ENCODE measurements around the gene PITPNC1.
"Not testable (repeated sequence)": the region's sequence is repeated elsewhere in the genome, so short reads cannot be mapped to it uniquely, and the experiment has no call there.

The PITPNC1 gene

GRCh38 chr17:67509390-67510287 lies 132.6 kb downstream of the PITPNC1 start:
- DNase-seq (ENCODE audit: low read depth in 2 of 2, low spot score in 1 of 2) = no peak

GRCh38 chr17:67511012-67511411 lies 133.9 kb downstream of the PITPNC1 start:
- no peak for DNase-seq (ENCODE audit: low read depth in 2 of 2, low spot score in 1 of 2)

- DNase-seq (ENCODE audit: low read depth in 2 of 2, low spot score in 1 of 2) = no peak
Observed at GRCh38 chr17:67511804-67512203, 134.7 kb downstream of the PITPNC1 start.

- no peak for DNase-seq (ENCODE audit: low read depth in 2 of 2, low spot score in 1 of 2)
Observed at GRCh38 chr17:67514998-67515397, 137.9 kb downstream of the PITPNC1 start.

- DNase-seq (ENCODE audit: low read depth in 2 of 2, low spot score in 1 of 2) = no peak
Observed at GRCh38 chr17:67515490-67516083, 138.5 kb downstream of the PITPNC1 start.

GRCh38 chr17:67516571-67516970 lies 139.5 kb downstream of the PITPNC1 start:
- not testable (repeated sequence) for DNase-seq (ENCODE audit: low read depth in 2 of 2, low spot score in 1 of 2)

GRCh38 chr17:67517325-67517724 lies 140.2 kb downstream of the PITPNC1 start:
- no peak for DNase-seq (ENCODE audit: low read depth in 2 of 2, low spot score in 1 of 2)

GRCh38 chr17:67518876-67519275 lies 141.8 kb downstream of the PITPNC1 start:
- DNase-seq (ENCODE audit: low read depth in 2 of 2, low spot score in 1 of 2) = no peak

- DNase-seq (ENCODE audit: low read depth in 2 of 2, low spot score in 1 of 2) = no peak
Observed at GRCh38 chr17:67519801-67520251, 142.7 kb downstream of the PITPNC1 start.

GRCh38 chr17:67520252-67520906 lies 143.3 kb downstream of the PITPNC1 start:
- DNase-seq (ENCODE audit: low read depth in 2 of 2, low spot score in 1 of 2) = no peak

GRCh38 chr17:67520916-67521774 lies 144.1 kb downstream of the PITPNC1 start:
- DNase-seq (ENCODE audit: low read depth in 2 of 2, low spot score in 1 of 2) = no peak

- no peak for DNase-seq (ENCODE audit: low read depth in 2 of 2, low spot score in 1 of 2)
Observed at GRCh38 chr17:67521775-67522069, 144.6 kb downstream of the PITPNC1 start.

GRCh38 chr17:67523101-67523500 lies 146.0 kb downstream of the PITPNC1 start:
- DNase-seq (ENCODE audit: low read depth in 2 of 2, low spot score in 1 of 2) = no peak

- DNase-seq (ENCODE audit: low read depth in 2 of 2, low spot score in 1 of 2) = no peak
Observed at GRCh38 chr17:67525239-67526135, 148.4 kb downstream of the PITPNC1 start.

GRCh38 chr17:67526700-67527099 lies 149.6 kb downstream of the PITPNC1 start:
- no peak for DNase-seq (ENCODE audit: low read depth in 2 of 2, low spot score in 1 of 2)

GRCh38 chr17:67528751-67529436 lies 151.8 kb downstream of the PITPNC1 start:
- no peak for DNase-seq (ENCODE audit: low read depth in 2 of 2, low spot score in 1 of 2)

- DNase-seq (ENCODE audit: low read depth in 2 of 2, low spot score in 1 of 2) = no peak
Observed at GRCh38 chr17:67531291-67531690, 154.2 kb downstream of the PITPNC1 start.

- DNase-seq (ENCODE audit: low read depth in 2 of 2, low spot score in 1 of 2) = no peak
Observed at GRCh38 chr17:67532326-67532871, 155.3 kb downstream of the PITPNC1 start.

GRCh38 chr17:67534941-67535340 lies 157.9 kb downstream of the PITPNC1 start:
- DNase-seq (ENCODE audit: low read depth in 2 of 2, low spot score in 1 of 2) = no peak

Data from stimulated activated CD8-positive, alpha-beta memory T cell treated with anti-CD3 and anti-CD28 coated beads, Interleukin-4, amount 100 ng/mL, for 1 hour (primary cell).